ENCODE measurements around the gene LRRC75B. TPM values are rescaled to one million over a fixed set of nuclear protein-coding genes. Genes with fewer than 3 reads are reported as not detected.
"Not testable (repeated sequence)": the region's sequence is repeated elsewhere in the genome, so short reads cannot be mapped to it uniquely, and the experiment has no call there.

The LRRC75B gene
- total RNA-seq, 1 experiment from 2014 or later, result 0.66 TPM

GRCh38 chr22:24553597-24554312 lies 39.1 kb downstream of the LRRC75B start:
- no peak for DNase-seq (ENCODE audit: low spot score)

GRCh38 chr22:24552503-24553286 lies 40.2 kb downstream of the LRRC75B start:
- DNase-seq (ENCODE audit: low spot score), result not testable (repeated sequence)

GRCh38 chr22:24550902-24551435 lies 41.9 kb downstream of the LRRC75B start:
- no peak for DNase-seq (ENCODE audit: low spot score)

GRCh38 chr22:24550028-24550901 lies 42.6 kb downstream of the LRRC75B start:
- DNase-seq (ENCODE audit: low spot score), result no peak

- no peak for DNase-seq (ENCODE audit: low spot score)
These were observed 44.1 kb downstream of the LRRC75B start for GRCh38 chr22:24548812-24549211.

GRCh38 chr22:24543679-24544243 lies 49.1 kb downstream of the LRRC75B start:
- no peak for DNase-seq (ENCODE audit: low spot score)

GRCh38 chr22:24543185-24543601 lies 49.7 kb downstream of the LRRC75B start:
- DNase-seq (ENCODE audit: low spot score), result no peak

- DNase-seq (ENCODE audit: low spot score), result no peak
These were observed 50.2 kb downstream of the LRRC75B start for GRCh38 chr22:24542641-24543040.

GRCh38 chr22:24541681-24542515 lies 51.0 kb downstream of the LRRC75B start:
- no peak for DNase-seq (ENCODE audit: low spot score)

- no peak for DNase-seq (ENCODE audit: low spot score)
These were observed 52.4 kb downstream of the LRRC75B start for GRCh38 chr22:24540470-24540869.

GRCh38 chr22:24536089-24536488 lies 56.8 kb downstream of the LRRC75B start:
- no peak for DNase-seq (ENCODE audit: low spot score)

Other genes with a start within 250 kb of the LRRC75B start
- 1.0 TPM in 1 of 2 replicates, not detected in the other for gene ADORA2A, start 165.5 kb downstream of the LRRC75B start, total RNA-seq (2014; rRNA removed; shearing (Covaris generic))
- not detected in 2 replicates for gene UPB1, start 97.7 kb downstream of the LRRC75B start, total RNA-seq (2014; rRNA removed; shearing (Covaris generic))
- 42.2 and 72.2 TPM in 2 replicates for gene GUCD1, start 37.9 kb downstream of the LRRC75B start, total RNA-seq (2014; rRNA removed; shearing (Covaris generic))
- gene SNRPD3, start 37.1 kb downstream of the LRRC75B start, total RNA-seq (2014; rRNA removed; shearing (Covaris generic)), result 194 and 261 TPM in 2 replicates
- 9.4 and 13.1 TPM in 2 replicates for gene GGT1, start 10.1 kb upstream of the LRRC75B start, total RNA-seq (2014; rRNA removed; shearing (Covaris generic))
- gene PIWIL3, start 181.6 kb upstream of the LRRC75B start, total RNA-seq (2014; rRNA removed; shearing (Covaris generic)), result not detected in 2 replicates
- gene SGSM1, start 213.1 kb upstream of the LRRC75B start, total RNA-seq (2014; rRNA removed; shearing (Covaris generic)), result 0.23 TPM in 1 of 2 replicates, not detected in the other